Measurements from ENCODE around the gene MLLT3.

GRCh38 chr9:20418485-20418884 is 203.8 kb downstream of the MLLT3 start:
- TF ChIP-seq TAF1 (IDR thresholded peaks at IDR 0.05; ENCODE audit: low read depth, low read length) (no peak), CTCF (IDR thresholded peaks at IDR 0.05; ENCODE audit: control extremely low read depth in 1 of 3, insufficient read depth in 1 of 3, low read depth in 1 of 3, low read length in 3 of 3) (no peak), SUZ12 (IDR thresholded peaks at IDR 0.05; ENCODE audit: low read length) (no peak), CEBPB (IDR thresholded peaks at IDR 0.05; ENCODE audit: low read depth, low read length) (no peak), E2F6 (IDR thresholded peaks at IDR 0.05) (no peak), EZH2 (IDR thresholded peaks at IDR 0.05; ENCODE audit: low read depth, low read length, severe bottlenecking) (no peak), NRF1 (IDR thresholded peaks at IDR 0.05; ENCODE audit: low read depth, low read length) (no peak)

Measured in H1 (cell line).